Measurements from ENCODE around the gene HCFC1R1.

The HCFC1R1 gene

DNA sequence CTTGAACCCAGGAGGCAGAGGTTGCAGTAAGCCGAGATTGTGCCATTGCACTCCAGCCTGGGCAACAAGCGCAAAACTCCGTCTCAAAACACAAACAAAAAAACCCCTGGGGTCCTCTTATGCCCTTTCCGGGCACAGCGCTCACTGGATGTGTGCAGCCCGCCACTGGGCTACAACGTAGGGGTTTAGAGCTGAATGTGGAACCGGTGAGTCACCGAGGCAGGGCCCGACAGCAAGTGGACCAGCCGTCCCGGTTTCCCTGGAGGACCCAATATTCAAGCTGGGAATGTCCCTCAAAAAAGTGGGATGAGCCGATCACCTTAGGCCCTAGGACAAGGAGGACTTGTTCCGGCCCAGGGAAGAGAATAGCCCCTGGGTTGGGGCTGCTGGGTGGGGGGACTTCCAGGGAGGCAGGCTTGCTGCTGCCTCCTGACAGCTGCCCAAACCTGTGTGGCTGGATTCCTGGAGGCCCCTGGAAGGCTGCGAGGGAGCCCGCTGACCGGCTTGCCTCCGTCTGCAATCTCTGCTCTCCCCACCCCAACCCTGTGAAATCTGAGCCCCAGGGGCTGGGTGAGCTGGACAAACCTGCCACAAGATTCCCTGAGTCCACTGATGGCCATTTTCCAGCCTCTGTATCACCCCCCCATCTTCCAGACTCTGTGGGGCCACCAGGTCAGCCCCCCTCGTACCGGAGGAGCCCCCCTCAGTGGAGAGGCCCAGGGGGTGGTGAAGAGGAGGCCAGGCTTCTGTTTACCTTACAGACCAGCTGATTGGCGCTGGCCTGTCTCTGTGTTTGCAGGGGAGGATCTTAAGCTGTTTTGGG lies 14.0 kb downstream of the HCFC1R1 start:
- no peak for DNase-seq (ENCODE audit: low read depth)
- TF ChIP-seq, protein P1, sequence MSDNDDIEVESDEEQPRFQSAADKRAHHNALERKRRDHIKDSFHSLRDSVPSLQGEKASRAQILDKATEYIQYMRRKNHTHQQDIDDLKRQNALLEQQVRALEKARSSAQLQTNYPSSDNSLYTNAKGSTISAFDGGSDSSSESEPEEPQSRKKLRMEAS (IDR thresholded peaks at IDR 0.05; ENCODE audit: low read depth, low read length): no peak
- TF ChIP-seq MYC (IDR thresholded peaks at IDR 0.05; ENCODE audit: low read depth, low read length) (no peak), POLR2A (IDR thresholded peaks at IDR 0.05; ENCODE audit: extremely low read depth, insufficient read length) (no peak)
- TF ChIP-seq, protein P2, sequence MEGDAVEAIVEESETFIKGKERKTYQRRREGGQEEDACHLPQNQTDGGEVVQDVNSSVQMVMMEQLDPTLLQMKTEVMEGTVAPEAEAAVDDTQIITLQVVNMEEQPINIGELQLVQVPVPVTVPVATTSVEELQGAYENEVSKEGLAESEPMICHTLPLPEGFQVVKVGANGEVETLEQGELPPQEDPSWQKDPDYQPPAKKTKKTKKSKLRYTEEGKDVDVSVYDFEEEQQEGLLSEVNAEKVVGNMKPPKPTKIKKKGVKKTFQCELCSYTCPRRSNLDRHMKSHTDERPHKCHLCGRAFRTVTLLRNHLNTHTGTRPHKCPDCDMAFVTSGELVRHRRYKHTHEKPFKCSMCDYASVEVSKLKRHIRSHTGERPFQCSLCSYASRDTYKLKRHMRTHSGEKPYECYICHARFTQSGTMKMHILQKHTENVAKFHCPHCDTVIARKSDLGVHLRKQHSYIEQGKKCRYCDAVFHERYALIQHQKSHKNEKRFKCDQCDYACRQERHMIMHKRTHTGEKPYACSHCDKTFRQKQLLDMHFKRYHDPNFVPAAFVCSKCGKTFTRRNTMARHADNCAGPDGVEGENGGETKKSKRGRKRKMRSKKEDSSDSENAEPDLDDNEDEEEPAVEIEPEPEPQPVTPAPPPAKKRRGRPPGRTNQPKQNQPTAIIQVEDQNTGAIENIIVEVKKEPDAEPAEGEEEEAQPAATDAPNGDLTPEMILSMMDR (IDR thresholded peaks at IDR 0.05; ENCODE audit: low read depth, low read length): no peak
- no peak overlapping the region for H3K4me3 ChIP-seq (ENCODE audit: low read depth, low read length)

DNA sequence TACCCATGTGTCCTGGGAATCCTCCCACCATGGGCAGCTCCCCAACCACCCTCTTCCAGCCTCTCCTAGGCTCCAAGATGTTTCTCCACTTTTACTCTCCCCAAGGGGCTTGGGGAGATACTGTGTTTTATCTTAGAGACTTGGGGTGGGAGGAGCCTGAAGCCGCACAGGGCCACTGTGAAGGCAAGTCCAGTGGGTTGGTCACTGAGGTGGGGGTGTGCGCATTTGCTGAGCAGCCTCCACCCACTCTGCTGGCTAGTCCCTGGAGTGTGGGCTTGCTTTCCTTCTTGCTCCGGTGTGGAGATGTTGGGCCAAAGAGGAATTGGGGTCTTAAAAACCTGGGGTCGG lies 15.1 kb downstream of the HCFC1R1 start:
- peak; percentile 41 for DNase-seq (ENCODE audit: low read depth)
- no peak overlapping the region for H3K4me3 ChIP-seq (ENCODE audit: low read depth, low read length)
- TF ChIP-seq MYC (IDR thresholded peaks at IDR 0.05; ENCODE audit: low read depth, low read length) (no peak), POLR2A (IDR thresholded peaks at IDR 0.05; ENCODE audit: extremely low read depth, insufficient read length) (no peak)
- TF ChIP-seq, protein P1 (IDR thresholded peaks at IDR 0.05; ENCODE audit: low read depth, low read length): no peak

DNA sequence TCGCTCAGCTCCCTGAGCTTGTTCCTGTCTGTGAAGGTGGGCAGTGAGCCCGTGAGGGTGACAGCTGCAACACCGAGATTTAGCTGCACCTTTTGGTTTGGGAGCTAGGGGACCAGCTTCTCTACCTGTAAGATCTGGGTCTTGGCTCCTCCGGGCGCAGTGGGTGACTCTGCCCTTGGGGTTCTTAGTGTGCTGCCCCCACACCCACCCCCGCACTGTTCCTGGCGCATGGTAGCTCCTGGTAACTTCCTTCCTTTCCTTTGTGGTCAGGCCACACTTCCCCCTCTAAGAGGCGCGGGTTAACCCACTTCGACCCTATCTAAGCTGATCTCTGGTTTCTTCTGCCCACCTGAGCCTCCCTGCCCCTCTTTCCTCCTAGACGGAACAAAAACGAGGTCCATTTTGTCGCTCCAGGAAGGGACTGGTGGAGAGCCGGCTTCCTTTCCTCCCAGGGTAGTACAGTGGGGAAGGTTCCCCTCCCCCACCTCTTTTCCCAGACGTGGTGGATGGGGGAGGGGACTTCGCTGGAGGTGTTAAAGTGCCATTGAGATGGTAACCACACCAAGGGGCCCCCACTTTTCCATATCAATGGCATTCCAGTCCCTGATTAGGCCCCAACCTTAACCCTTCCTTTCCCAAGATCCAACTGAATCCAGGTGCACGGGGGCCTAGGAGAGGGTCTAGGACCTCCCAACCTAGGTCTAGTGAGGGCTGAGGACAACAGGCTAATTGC lies 15.6 kb downstream of the HCFC1R1 start:
- H3K4me3 ChIP-seq (ENCODE audit: low read depth, low read length): peak overlapping the region; percentile 27
- DNase-seq (ENCODE audit: low read depth): peak; percentile 88

DNA sequence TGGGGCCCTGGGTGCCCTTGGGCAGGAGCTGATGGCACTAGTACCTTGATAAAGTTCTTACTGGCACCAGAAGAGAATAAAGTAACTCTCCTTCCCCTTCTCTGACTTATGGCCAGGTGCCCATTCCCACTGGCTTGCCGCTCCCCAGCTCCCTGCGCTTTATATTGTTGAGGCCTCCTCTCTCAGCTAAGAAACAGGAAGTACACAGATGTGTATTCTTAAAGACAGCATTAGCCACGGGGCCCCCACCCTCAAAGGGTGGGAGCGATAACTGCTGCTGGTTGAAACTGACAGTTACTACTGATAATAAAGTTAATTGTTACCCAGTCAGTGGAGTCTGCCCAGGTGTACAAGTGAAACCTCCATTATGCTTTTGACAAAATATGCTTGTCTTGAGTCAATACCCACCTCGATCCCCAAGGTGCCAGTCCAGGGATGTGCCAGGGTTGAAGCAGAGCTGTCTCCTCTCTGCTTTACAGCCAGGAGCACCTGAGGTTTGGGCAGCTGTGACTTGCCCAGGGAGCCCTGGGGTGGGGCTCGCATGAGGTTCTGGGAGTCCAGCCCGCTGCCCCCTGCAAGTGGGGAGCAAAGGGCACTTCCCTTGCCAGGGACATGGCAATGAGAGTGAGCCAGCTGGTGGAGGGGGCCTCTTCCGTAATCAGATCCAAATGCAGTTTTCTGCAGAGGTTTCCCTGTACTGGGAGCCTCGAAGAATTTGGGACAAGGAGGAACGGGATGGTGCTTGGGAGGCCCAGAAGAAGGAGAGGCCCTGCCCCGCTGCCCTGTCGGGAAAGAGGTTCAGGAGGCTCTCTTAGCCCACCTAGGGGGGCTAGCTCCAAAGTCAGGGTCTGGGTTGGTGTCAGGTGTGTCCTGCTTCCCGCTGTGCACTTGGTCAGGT lies 16.4 kb downstream of the HCFC1R1 start:
- DNase-seq (ENCODE audit: low read depth): peak; percentile 77
- no peak for TF ChIP-seq POLR2A (IDR thresholded peaks at IDR 0.05; ENCODE audit: extremely low read depth, insufficient read length)
- TF ChIP-seq MYC (IDR thresholded peaks at IDR 0.05; ENCODE audit: low read depth, low read length): no peak
- TF ChIP-seq, protein P1 (IDR thresholded peaks at IDR 0.05; ENCODE audit: low read depth, low read length): no peak
- TF ChIP-seq, protein P2 (IDR thresholded peaks at IDR 0.05; ENCODE audit: low read depth, low read length): no peak
- peak overlapping the region; percentile 27 for H3K4me3 ChIP-seq (ENCODE audit: low read depth, low read length)

More for the DNA sequence above, 15.6 kb downstream of the HCFC1R1 start:
- TF ChIP-seq, protein P2 (IDR thresholded peaks at IDR 0.05; ENCODE audit: low read depth, low read length): no peak
- TF ChIP-seq, protein P1 (IDR thresholded peaks at IDR 0.05; ENCODE audit: low read depth, low read length): peak; percentile 71; the same call in 1 of the 2 replicates
- TF ChIP-seq MYC (IDR thresholded peaks at IDR 0.05; ENCODE audit: low read depth, low read length): peak; percentile 82
- TF ChIP-seq POLR2A (IDR thresholded peaks at IDR 0.05; ENCODE audit: extremely low read depth, insufficient read length): no peak

DNA sequence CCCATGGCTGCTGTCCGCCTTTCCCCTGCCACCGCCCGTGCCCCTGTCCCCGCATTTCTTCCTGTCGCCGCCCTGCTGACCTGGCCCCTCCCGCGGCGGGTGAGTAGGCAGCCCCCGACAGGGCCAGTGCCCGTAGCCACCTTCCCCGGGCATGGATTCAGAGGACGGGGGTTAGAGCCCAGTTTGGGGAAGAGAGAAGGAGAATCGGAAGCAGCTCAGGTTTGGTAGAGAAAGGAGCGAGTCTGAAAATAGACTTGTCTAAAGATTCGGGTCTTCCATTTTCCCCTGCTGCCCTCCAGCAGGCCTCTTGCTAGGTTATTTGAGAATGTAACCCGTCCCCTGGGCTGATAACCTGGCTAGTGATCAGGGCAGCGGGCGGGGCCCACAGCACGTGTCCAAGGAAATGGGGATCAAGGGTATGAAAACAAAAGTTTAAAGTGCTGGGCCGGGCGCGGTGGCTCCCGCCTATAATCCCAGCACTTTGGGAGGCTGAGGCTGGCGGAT lies 18.9 kb downstream of the HCFC1R1 start:
- DNase-seq (ENCODE audit: low read depth): peak; percentile 57
- H3K4me3 ChIP-seq (ENCODE audit: low read depth, low read length): peak overlapping the region; percentile 56
- TF ChIP-seq MYC (IDR thresholded peaks at IDR 0.05; ENCODE audit: low read depth, low read length) (no peak), POLR2A (IDR thresholded peaks at IDR 0.05; ENCODE audit: extremely low read depth, insufficient read length) (no peak)
- TF ChIP-seq, protein P2 (IDR thresholded peaks at IDR 0.05; ENCODE audit: low read depth, low read length): no peak
- TF ChIP-seq, protein P1 (IDR thresholded peaks at IDR 0.05; ENCODE audit: low read depth, low read length): no peak

All from NB4 (cell line).